ENCODE results near the gene FBXO24.
"Not testable (repeated sequence)": the region's sequence is repeated elsewhere in the genome, so short reads cannot be mapped to it uniquely, and the experiment has no call there.

FBXO24 gene

GRCh38 chr7:100561491-100562194, 24.5 kb upstream of the FBXO24 start:
- DNase-seq = no peak

- DNase-seq = no peak
Observed at GRCh38 chr7:100562195-100563099, 23.7 kb upstream of the FBXO24 start.

- no peak for DNase-seq
Observed at GRCh38 chr7:100563100-100563564, 23.0 kb upstream of the FBXO24 start.

GRCh38 chr7:100563809-100564400, 22.2 kb upstream of the FBXO24 start:
- DNase-seq = no peak

GRCh38 chr7:100564405-100564804, 21.7 kb upstream of the FBXO24 start:
- DNase-seq = not testable (repeated sequence)

- no peak for DNase-seq
Observed at GRCh38 chr7:100565133-100565571, 21.0 kb upstream of the FBXO24 start.

GRCh38 chr7:100566018-100566531, 20.1 kb upstream of the FBXO24 start:
- no peak for DNase-seq

GRCh38 chr7:100567031-100567730, 18.9 kb upstream of the FBXO24 start:
- no peak for DNase-seq

GRCh38 chr7:100567751-100568175, 18.4 kb upstream of the FBXO24 start:
- no peak for DNase-seq

- DNase-seq = no peak
Observed at GRCh38 chr7:100568176-100568895, 17.8 kb upstream of the FBXO24 start.

GRCh38 chr7:100568896-100569844, 17.0 kb upstream of the FBXO24 start:
- no peak for DNase-seq

GRCh38 chr7:100570954-100571828, 14.9 kb upstream of the FBXO24 start:
- DNase-seq = no peak

- DNase-seq = no peak
Observed at GRCh38 chr7:100571829-100572116, 14.4 kb upstream of the FBXO24 start.

- DNase-seq = no peak
Observed at GRCh38 chr7:100572281-100572948, 13.7 kb upstream of the FBXO24 start.

- no peak for DNase-seq
Observed at GRCh38 chr7:100572949-100573675, 13.0 kb upstream of the FBXO24 start.

GRCh38 chr7:100573691-100574361, 12.3 kb upstream of the FBXO24 start, which contains the start of gene SAP25:
SAP25 (minus strand) TSS chr7:100573900; CDS start chr7:100573742, 158 bp downstream.
- DNase-seq = no peak

GRCh38 chr7:100574362-100575205, 11.5 kb upstream of the FBXO24 start:
- no peak for DNase-seq

Measured in NCI-H1436 (cell line).